ENCODE measurements around the gene NPAS3. TPM values are rescaled to one million over a fixed set of nuclear protein-coding genes. Genes with fewer than 3 reads are reported as not detected.

Gene NPAS3
- total and polyA plus RNA-seq, 2 of the 8 experiments (the other 6 are each of a cell fraction or from before 2014, with no cell fraction given) = 0.11 to 0.60 TPM

- no peak overlapping the region for H3K23ac ChIP-seq (ENCODE audit: insufficient read length)
- no peak overlapping the region for H4K5ac ChIP-seq (ENCODE audit: insufficient read length, low read depth, low read length)
- H3K23me2 ChIP-seq (ENCODE audit: low read depth, low read length) = no peaks in the 10 kb centered on the region
- no peak overlapping the region for H3K18ac ChIP-seq (ENCODE audit: extremely low read depth, low read length)
- no peaks in the 10 kb centered on the region for H3K4me1 ChIP-seq (replicated peaks in 1 of 4; ENCODE audit: control insufficient read depth in 3 of 4, insufficient read depth in 4 of 4, low read length in 3 of 4)
- H2AFZ ChIP-seq (ENCODE audit: low read length) = no peak overlapping the region
- DNase-seq (ENCODE audit: low read depth in 1 of 2, low spot score in 2 of 2) = no peak
- H2BK120ac ChIP-seq (replicated peaks; ENCODE audit: low read depth, low read length) = no peak overlapping the region
- no peak overlapping the region for H3K27ac ChIP-seq (ENCODE audit: low read depth, low read length)
- no peak overlapping the region for H3K4ac ChIP-seq (replicated peaks; ENCODE audit: insufficient read length, low read depth, low read length)
- H3K4me3 ChIP-seq (ENCODE audit: extremely low read depth in 1 of 4, insufficient read depth in 2 of 4, low read depth in 3 of 4, low read length in 4 of 4) = no peak overlapping the region
- no peaks in the 10 kb centered on the region for H3K79me1 ChIP-seq (ENCODE audit: low read depth, low read length)
- no peaks in the 10 kb centered on the region for H3K9me3 ChIP-seq (ENCODE audit: insufficient read depth in 2 of 2, low read depth in 1 of 2, low read length in 1 of 2)
- H2BK20ac ChIP-seq (ENCODE audit: low read length) = no peak overlapping the region
- ChIA-PET CTCF (ENCODE audit: partially characterized antibody) (interaction anchor here (0.7 kb wide), 1 partner anchor 16 kb away, joined by 3 read pairs; no protein-coding TSS in a partner anchor), POLR2A (ENCODE audit: partially characterized antibody) (no interaction called here)
- H2BK5ac ChIP-seq (ENCODE audit: low read depth, low read length) = no peak overlapping the region
- H4K91ac ChIP-seq (replicated peaks; ENCODE audit: insufficient read length, low read length) = no peak overlapping the region
- H3K36me3 ChIP-seq (ENCODE audit: control insufficient read depth in 2 of 4, insufficient read depth in 4 of 4, low read length in 3 of 4) = no peaks in the 10 kb centered on the region
- TF ChIP-seq GTF2F1 (IDR thresholded peaks at IDR 0.05; ENCODE audit: borderline replicate concordance, low read depth, low read length) (no peak), YY1 (IDR thresholded peaks at IDR 0.05; ENCODE audit: low read depth, low read length) (no peak), JUND (IDR thresholded peaks at IDR 0.05; ENCODE audit: low read length) (no peak), CREB1 (IDR thresholded peaks at IDR 0.05) (no peak), USF2 (IDR thresholded peaks at IDR 0.05; ENCODE audit: low read length) (no peak), ATF2 (IDR thresholded peaks at IDR 0.05; ENCODE audit: low read length) (no peak), RFX5 (IDR thresholded peaks at IDR 0.05; ENCODE audit: borderline replicate concordance, low read depth, low read length) (no peak), JUN (IDR thresholded peaks at IDR 0.05; ENCODE audit: low read depth, low read length) (no peak), E2F6 (IDR thresholded peaks at IDR 0.05) (no peak), EP300 (IDR thresholded peaks at IDR 0.05; ENCODE audit: borderline replicate concordance in 1 of 2, low read depth in 2 of 2, low read length in 2 of 2) (no peak), RXRA (IDR thresholded peaks at IDR 0.05; ENCODE audit: insufficient read depth, low read depth, low read length) (no peak)
- no peak overlapping the region for H2AK5ac ChIP-seq (ENCODE audit: low read depth, low read length)
- no peak overlapping the region for H3K56ac ChIP-seq (replicated peaks; ENCODE audit: insufficient read length, low read depth, low read length)
- no peak for FAIRE-seq
- H3K4me2 ChIP-seq (ENCODE audit: insufficient read depth in 1 of 2, low read depth in 2 of 2, low read length in 2 of 2) = no peak overlapping the region
- no peaks in the 10 kb centered on the region for H3K79me2 ChIP-seq (ENCODE audit: control insufficient read depth in 1 of 2, insufficient read depth in 2 of 2, low read length in 2 of 2)
- H4K8ac ChIP-seq (ENCODE audit: extremely low read depth, insufficient read depth, low read length) = no peak overlapping the region
- no peak overlapping the region for H3K9ac ChIP-seq (replicated peaks in 1 of 4; ENCODE audit: extremely low read depth in 1 of 4, low read depth in 3 of 4, low read length in 3 of 4)
- H2BK12ac ChIP-seq (ENCODE audit: low read depth, low read length) = no peak overlapping the region
- 90% methylated on average over 4 of the region's 4 CpGs; no CpG with 5 or more reads in 1 of the 2 experiments for WGBS, 2 experiments (ENCODE audit: extremely low coverage in 1 of 2, insufficient coverage in 1 of 2, insufficient read length in 1 of 2, insufficient replicate concordance in 2 of 2, low coverage in 1 of 2, low lambda C conversion rate in 2 of 2, missing lambda C conversion rate in 1 of 2)
- no peak overlapping the region for H2BK15ac ChIP-seq (ENCODE audit: low read length)
- no peak overlapping the region for H3K14ac ChIP-seq (ENCODE audit: insufficient read length)
- no peaks in the 10 kb centered on the region for H4K20me1 ChIP-seq (replicated peaks in 1 of 2; ENCODE audit: control insufficient read depth in 1 of 2, insufficient read depth in 2 of 2, low read length in 2 of 2)
- no peaks in the 10 kb centered on the region for H3K27me3 ChIP-seq (replicated peaks in 1 of 4; ENCODE audit: control insufficient read depth in 3 of 4, extremely low read depth in 1 of 4, insufficient read depth in 3 of 4, low read length in 3 of 4)
Measured at GRCh38 chr14:33056213-33056612, 117.5 kb downstream of the NPAS3 start.

Data from H1 (cell line).